Type B pancreatic cell (in vitro differentiated cells): ENCODE results near the gene C17orf78. TPM values are rescaled to one million over a fixed set of nuclear protein-coding genes. Genes with fewer than 3 reads are reported as not detected.

ENCODE experiments used
- DNase-seq: peaks from one replicate; pipeline ENCODE4 v3.0.0; 2021; ENCODE audit warnings: mixed read lengths; ENCODE audit not compliant: unreplicated experiment; ENCODE audit errors: extremely low spot score
- H3K27ac Mint-ChIP-seq: 2 replicates; pipeline ENCODE4 v1.8.0; 2021; ENCODE audit warnings: mild to moderate bottlenecking, mixed read lengths
- H3K27me3 Mint-ChIP-seq: 2 replicates; pipeline ENCODE4 v1.8.0; 2021; ENCODE audit warnings: mixed read lengths
- H3K36me3 Mint-ChIP-seq: 2 replicates; pipeline ENCODE4 v1.8.0; 2021; ENCODE audit warnings: mixed read lengths
- H3K4me1 Mint-ChIP-seq: one replicate; pipeline ENCODE4 v1.8.0; 2021; ENCODE audit warnings: mixed read lengths; ENCODE audit not compliant: unreplicated experiment
- H3K4me3 Mint-ChIP-seq: 2 replicates; pipeline ENCODE4 v1.8.0; 2021; ENCODE audit warnings: mild to moderate bottlenecking, mixed read lengths
- H3K9me3 Mint-ChIP-seq: 2 replicates; pipeline ENCODE4 v1.8.0; 2021; ENCODE audit warnings: mixed read lengths
- CTCF ChIP-seq: fragments of 200-600 bp; sonication (generic); conservative IDR thresholded peaks from 2 replicates; pipeline ENCODE4 v1.5.0; 2021; ENCODE audit warnings: antibody characterized with exemption, mild to moderate bottlenecking
- total RNA-seq: library from RNA; stranded (reverse); gene quantifications from 2 replicates; pipeline ENCODE4 v1.2.1, GENCODE V29; 2021; ENCODE audit warnings: low replicate concordance

C17orf78 gene
- total RNA-seq, 1 donor from 2014 or later, result not detected

- TF ChIP-seq CTCF, result no peak
- H3K9me3 Mint-ChIP-seq, result no peaks in the 10 kb centered on the region
- H3K4me3 Mint-ChIP-seq, result no peak overlapping the region
- no peak for DNase-seq
- no peak overlapping the region for H3K27ac Mint-ChIP-seq
- H3K27me3 Mint-ChIP-seq, result no peaks in the 10 kb centered on the region
- no peaks in the 10 kb centered on the region for H3K36me3 Mint-ChIP-seq
- H3K4me1 Mint-ChIP-seq, result peaks cover 11% of the 10 kb centered on the region
These were observed 12.5 kb downstream of the C17orf78 start for GRCh38 chr17:37388266-37388665.

- Mint-ChIP-seq H3K9me3 (no peaks in the 10 kb centered on the region), H3K27me3 (no peaks in the 10 kb centered on the region), H3K4me1 (peaks cover 11% of the 10 kb centered on the region), H3K4me3 (no peak overlapping the region), H3K27ac (no peak overlapping the region), H3K36me3 (no peaks in the 10 kb centered on the region)
- no peak for DNase-seq
- no peak for TF ChIP-seq CTCF
These were observed 13.4 kb downstream of the C17orf78 start for GRCh38 chr17:37389160-37389559.

- no peak overlapping the region for H3K27ac Mint-ChIP-seq
- H3K36me3 Mint-ChIP-seq, result no peaks in the 10 kb centered on the region
- no peak for DNase-seq
- H3K4me3 Mint-ChIP-seq, result no peak overlapping the region
- no peaks in the 10 kb centered on the region for H3K9me3 Mint-ChIP-seq
- H3K4me1 Mint-ChIP-seq, result peaks cover 11% of the 10 kb centered on the region
- H3K27me3 Mint-ChIP-seq, result no peaks in the 10 kb centered on the region
- no peak for TF ChIP-seq CTCF
These were observed 15.4 kb downstream of the C17orf78 start for GRCh38 chr17:37391146-37391545.

GRCh38 chr17:37392024-37392590, 16.3 kb downstream of the C17orf78 start:
- no peak overlapping the region for H3K27ac Mint-ChIP-seq
- TF ChIP-seq CTCF, result no peak
- no peak overlapping the region for H3K4me3 Mint-ChIP-seq
- H3K4me1 Mint-ChIP-seq, result peaks cover 11% of the 10 kb centered on the region
- no peaks in the 10 kb centered on the region for H3K27me3 Mint-ChIP-seq
- no peaks in the 10 kb centered on the region for H3K9me3 Mint-ChIP-seq
- H3K36me3 Mint-ChIP-seq, result no peaks in the 10 kb centered on the region
- DNase-seq, result no peak

- no peak overlapping the region for H3K27ac Mint-ChIP-seq
- H3K4me1 Mint-ChIP-seq, result peaks cover 11% of the 10 kb centered on the region
- H3K36me3 Mint-ChIP-seq, result no peaks in the 10 kb centered on the region
- no peak overlapping the region for H3K4me3 Mint-ChIP-seq
- no peak for TF ChIP-seq CTCF
- no peak for DNase-seq
- no peaks in the 10 kb centered on the region for H3K9me3 Mint-ChIP-seq
- no peaks in the 10 kb centered on the region for H3K27me3 Mint-ChIP-seq
These were observed 17.6 kb downstream of the C17orf78 start for GRCh38 chr17:37393352-37393751.
